NCI-H146 (cell line): ENCODE data around the gene ZNF672.

ENCODE experiments used
- DNase-seq: peaks from one replicate; lab custom pipeline; 2025; lab: John Stamatoyannopoulos, UW

The ZNF672 gene

GRCh38 chr1:248890549-248891498 is 52.8 kb downstream of the ZNF672 start:
- DNase-seq, result no peak

GRCh38 chr1:248891758-248892157 is 53.7 kb downstream of the ZNF672 start:
- DNase-seq, result no peak

GRCh38 chr1:248892590-248892989 is 54.6 kb downstream of the ZNF672 start:
- no peak for DNase-seq

- DNase-seq, result no peak
Observed at GRCh38 chr1:248894837-248895236, 56.8 kb downstream of the ZNF672 start.

- no peak for DNase-seq
Observed at GRCh38 chr1:248897412-248898337, 59.7 kb downstream of the ZNF672 start.
